H54 (cell line): ENCODE results near the gene ZNF577.

Experiments
- DNase-seq: peaks from one replicate; pipeline ENCODE4 v3.0.0; 2011; ENCODE audit warnings: low spot score, mixed read lengths; ENCODE audit not compliant: insufficient read length
- FAIRE-seq: peaks from 3 replicates; lab custom pipeline; 2011; peaks lifted over from hg19 to GRCh38; lab: Jason Lieb, UNC
- POLR2A ChIP-seq: IDR thresholded peaks from 2 replicates; pipeline ENCODE4 v1.6.1; 2011; ENCODE audit warnings: low read depth, mild to moderate bottlenecking, low read length

The ZNF577 gene

GRCh38 chr19:51904331-51905165, 16.8 kb upstream of the ZNF577 start, which contains the start of gene ZNF649:
Gene ZNF649, minus strand, starts transcription at chr19:51905017. Its CDS starts 4,910 bp downstream, at chr19:51900107.
- TF ChIP-seq POLR2A: no peak; the same call in 1 of the 2 replicates
- DNase-seq (peak; percentile 41), FAIRE-seq (peak; percentile 84)

- no peak for TF ChIP-seq POLR2A
- no peak for DNase-seq
- FAIRE-seq: no peak
Measured at GRCh38 chr19:51903192-51903591, 15.4 kb upstream of the ZNF577 start.

GRCh38 chr19:51901860-51902259, 14.1 kb upstream of the ZNF577 start:
- DNase-seq: no peak
- no peak for FAIRE-seq
- no peak for TF ChIP-seq POLR2A

GRCh38 chr19:51891193-51891747, 3.5 kb upstream of the ZNF577 start:
- FAIRE-seq: no peak
- no peak for DNase-seq
- no peak for TF ChIP-seq POLR2A

- DNase-seq: no peak
- FAIRE-seq: no peak
- no peak for TF ChIP-seq POLR2A
Measured at GRCh38 chr19:51889934-51890333, 2.2 kb upstream of the ZNF577 start.

- no peak for DNase-seq
- TF ChIP-seq POLR2A: no peak
- no peak for FAIRE-seq
Measured at GRCh38 chr19:51884713-51885112, 3.0 kb downstream of the ZNF577 start.

GRCh38 chr19:51882518-51882917, 5.2 kb downstream of the ZNF577 start:
- no peak for TF ChIP-seq POLR2A
- no peak for FAIRE-seq
- no peak for DNase-seq

- no peak for FAIRE-seq
- no peak for TF ChIP-seq POLR2A
- no peak for DNase-seq
Measured at GRCh38 chr19:51873097-51873496, 14.7 kb downstream of the ZNF577 start.

GRCh38 chr19:51861870-51862622, 25.7 kb downstream of the ZNF577 start:
- DNase-seq: no peak
- TF ChIP-seq POLR2A: no peak
- FAIRE-seq: no peak

- DNase-seq: no peak
- FAIRE-seq: no peak
- TF ChIP-seq POLR2A: no peak
Measured at GRCh38 chr19:51837145-51837544, 50.6 kb downstream of the ZNF577 start.

GRCh38 chr19:51830274-51830673, 57.5 kb downstream of the ZNF577 start:
- FAIRE-seq (no peak), DNase-seq (no peak)
- TF ChIP-seq POLR2A: no peak

- no peak for DNase-seq
- no peak for FAIRE-seq
- TF ChIP-seq POLR2A: no peak
Measured at GRCh38 chr19:51824281-51825005, 63.3 kb downstream of the ZNF577 start.

- FAIRE-seq: no peak
- TF ChIP-seq POLR2A: no peak
- DNase-seq: no peak
Measured at GRCh38 chr19:51822946-51823345, 64.8 kb downstream of the ZNF577 start.
